HG03097 (cell line): Measurements from ENCODE around the gene TMEM114.

Source experiments
- ATAC-seq: cut with Tn5 transposase; IDR thresholded peaks from one replicate; pipeline ENCODE4 v1.9.1; 2021; ENCODE audit not compliant: unreplicated experiment, low FRiP score

TMEM114 gene

DNA sequence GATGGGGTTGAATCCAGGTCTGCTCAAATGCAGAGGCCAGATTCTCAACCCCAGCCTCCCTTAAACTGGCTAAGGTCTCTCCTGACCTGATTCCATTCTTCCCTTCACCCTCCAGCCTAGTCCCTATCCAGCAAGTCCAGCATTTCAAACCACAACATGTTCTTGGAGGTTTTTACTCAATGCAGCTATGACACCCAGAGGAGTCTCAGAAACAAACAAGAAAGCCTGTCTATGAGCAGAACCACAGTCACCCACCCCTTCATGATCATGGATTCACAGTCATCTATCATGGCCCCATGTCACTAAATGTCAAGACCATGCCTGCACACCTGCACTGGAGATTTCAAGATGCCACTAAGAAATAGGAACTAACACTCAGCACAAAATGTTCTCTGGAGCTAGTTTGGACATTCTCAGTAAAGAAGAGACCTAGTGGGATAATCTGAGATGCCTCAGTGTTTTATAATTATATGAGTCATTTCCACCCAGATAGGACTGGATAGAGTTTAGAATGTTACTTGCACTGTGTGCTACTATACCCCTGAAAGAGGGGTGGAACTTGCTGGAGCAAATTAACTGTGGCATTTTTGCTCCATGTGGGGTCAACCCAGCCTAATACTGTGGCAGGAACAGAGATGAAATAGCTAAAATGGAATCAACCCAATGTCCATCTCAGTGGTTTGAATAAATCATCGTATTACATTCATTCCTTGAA lies 21.7 kb upstream of the TMEM114 start:
- no peak for ATAC-seq

DNA sequence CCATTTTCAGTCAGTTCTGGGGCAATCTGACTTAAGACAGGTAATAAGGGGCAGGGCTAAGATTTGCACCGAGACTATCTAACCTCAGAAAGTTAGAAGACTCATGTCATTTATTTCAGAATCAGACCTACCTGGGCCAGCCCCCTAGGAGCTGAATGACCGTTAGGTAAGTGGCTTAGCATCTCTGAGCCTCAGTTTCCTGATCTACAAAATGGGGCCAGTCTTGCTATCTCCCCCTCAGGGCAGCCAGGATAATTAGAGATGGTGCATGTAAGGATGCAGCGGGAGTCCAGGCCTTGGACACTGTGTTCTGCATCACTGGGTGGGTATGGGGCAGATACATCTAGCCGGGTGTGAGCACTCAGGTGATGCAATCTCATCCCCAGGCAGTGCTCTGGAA lies 20.8 kb upstream of the TMEM114 start:
- no peak for ATAC-seq

DNA sequence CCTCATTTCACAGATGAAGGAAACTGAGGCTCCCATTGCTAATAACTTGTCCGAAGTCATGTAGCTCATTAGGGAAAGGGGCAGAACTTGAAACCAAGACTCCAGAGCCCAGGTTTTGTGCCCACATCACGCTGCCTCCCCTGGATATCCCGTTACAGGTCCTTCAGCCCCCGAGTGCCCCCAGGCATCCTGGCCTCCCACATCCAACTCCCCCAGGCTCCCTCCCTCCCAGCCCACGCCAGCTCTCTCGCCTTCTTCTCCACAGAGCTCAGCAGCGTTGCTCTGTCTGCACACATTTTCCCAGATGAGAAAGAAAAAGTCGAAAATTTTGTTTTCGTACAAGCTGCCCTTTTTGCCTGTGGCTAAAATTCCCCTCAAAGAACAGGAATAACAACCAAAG lies 16.9 kb upstream of the TMEM114 start:
- no peak for ATAC-seq

DNA sequence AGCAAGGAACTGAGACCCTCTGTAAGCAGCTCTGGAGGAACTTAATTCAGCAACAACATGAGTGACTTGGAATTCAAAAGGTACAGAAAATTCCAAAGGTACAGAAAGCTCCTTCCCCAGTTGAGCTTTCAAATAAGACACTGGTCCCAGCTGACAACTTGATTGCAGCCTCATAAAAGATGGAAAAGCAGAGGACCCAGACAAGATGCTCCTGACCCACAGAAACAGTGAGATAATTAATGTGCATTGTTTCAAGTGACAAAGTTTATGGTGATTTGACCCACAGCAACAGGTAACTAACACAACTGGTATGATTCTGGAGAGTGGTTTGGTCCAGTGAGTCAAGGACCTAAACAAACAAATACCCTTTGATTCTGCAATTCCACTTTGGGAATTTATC lies 15.2 kb upstream of the TMEM114 start:
- no peak for ATAC-seq

DNA sequence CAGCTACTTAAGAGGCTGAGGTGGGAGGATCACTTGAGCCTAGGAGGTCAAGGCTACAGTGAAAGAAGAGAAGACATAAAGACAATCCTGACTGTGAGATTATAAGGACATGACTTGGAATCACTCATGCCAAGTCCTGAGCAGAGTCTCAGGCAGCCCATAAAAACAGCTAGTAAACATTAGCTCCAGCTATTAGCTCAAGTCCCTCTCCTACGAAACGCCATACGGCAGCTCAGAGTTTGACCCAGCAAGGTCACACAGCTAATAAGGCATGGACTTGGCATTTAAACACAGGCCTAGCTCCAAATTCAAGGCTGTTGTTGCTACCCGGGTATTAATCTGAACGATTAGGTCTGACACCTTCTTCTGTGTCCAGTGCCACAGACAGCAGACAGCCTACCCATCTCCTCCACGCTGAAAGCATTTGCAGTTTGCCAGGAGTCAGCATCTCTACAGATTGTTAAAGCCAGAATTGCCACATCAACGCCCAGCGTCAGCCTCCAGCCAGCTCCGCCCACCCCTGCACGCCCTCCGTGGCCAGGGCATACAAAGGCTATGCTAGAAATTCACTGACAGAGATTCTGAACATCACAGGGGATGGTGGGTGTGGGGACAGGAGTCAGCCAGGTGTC lies 9.9 kb upstream of the TMEM114 start:
- ATAC-seq = no peak

DNA sequence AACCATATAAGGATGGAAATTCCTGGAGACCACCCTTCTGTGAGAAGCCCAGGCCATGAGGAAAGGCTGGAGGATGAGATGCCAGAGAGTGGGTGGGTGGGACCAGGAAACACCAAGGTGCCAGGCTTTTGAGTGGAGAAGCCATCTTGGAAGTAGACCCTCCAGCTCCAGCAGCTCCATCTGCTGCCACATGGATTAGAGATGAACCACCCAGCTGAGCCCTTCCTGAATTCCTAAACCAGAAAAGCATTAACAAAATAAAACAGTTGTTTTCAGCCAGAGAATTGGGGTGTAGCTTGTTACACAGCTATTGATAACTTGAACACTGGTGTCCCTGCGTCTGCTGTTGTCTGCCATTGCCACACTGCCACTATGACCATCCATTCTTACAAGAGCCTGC lies 6.3 kb upstream of the TMEM114 start:
- no peak for ATAC-seq

DNA sequence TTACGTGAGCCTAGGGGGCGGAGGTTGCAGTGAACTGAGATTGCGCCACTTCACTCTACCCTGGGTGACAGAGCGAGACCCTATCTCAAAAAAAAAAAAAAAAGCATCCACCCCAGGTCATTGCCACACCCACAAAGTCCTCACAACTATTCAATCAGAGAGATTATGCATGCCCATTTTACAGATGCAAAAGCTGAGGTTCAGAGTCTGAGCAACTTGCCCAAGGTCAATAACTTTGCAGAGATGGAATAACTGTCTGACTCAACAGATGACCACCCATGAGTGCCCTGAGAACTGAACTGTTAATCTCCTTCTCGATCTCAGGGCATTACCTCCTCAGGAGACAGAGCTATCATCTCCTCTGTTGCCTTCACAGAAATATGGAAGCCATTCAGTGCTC lies 5.5 kb upstream of the TMEM114 start:
- no peak for ATAC-seq

DNA sequence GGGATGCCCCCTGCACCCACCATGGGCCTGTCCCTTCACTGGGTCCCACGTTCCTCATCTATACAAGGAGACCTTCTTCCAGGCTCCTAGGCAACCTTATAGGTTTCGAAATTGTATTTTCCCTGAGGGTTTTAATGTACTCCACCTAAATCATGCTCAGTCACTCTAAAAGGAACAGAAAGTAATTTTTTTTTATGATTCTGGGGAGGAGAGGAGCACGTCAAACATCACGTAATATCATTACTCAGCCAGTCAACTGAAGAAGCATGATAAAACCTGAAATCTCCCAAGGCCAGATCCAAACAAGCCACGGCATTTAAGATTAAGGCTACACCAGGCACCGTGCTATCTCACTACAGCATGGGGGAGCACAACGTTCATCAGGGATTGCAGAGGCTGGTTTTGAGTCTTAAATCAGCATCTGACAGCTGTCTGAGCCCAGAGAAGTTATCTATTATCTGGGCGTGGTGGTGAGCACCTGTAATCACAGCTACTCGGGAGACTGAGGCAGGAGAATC lies 3.9 kb upstream of the TMEM114 start:
- no peak for ATAC-seq

DNA sequence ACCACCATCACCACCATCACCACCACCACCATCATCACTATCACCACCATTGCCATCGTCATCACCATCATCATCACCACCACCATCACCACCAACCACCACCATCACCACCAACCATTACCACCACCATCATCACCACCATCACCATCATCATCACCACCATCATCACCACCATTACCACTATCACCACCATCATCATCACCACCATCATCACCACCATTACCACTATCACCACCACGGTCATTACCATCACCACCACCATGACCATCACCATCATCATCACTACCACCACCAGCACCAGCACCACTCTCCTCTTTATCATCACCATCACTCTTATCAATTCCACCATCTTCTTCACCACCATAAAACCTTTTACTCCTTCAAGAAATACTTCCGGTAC lies 1.1 kb upstream of the TMEM114 start:
- ATAC-seq = no peak

DNA sequence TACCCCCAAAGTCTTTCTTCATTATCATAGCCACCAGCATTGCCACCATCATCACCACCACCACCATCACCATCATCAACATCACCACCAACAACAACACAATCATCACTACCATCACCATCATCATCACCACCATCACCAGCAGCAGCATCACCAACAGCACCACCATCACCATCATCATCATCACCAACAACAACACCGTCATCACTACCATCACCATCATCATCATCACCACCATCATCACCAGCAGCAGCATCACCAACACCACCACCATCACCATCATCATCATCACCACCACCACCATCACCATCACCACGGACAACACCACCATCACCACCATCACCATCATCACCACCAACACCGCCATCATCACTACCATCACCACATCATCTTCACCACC lies 500 bp upstream of the TMEM114 start:
- ATAC-seq = no peak

DNA sequence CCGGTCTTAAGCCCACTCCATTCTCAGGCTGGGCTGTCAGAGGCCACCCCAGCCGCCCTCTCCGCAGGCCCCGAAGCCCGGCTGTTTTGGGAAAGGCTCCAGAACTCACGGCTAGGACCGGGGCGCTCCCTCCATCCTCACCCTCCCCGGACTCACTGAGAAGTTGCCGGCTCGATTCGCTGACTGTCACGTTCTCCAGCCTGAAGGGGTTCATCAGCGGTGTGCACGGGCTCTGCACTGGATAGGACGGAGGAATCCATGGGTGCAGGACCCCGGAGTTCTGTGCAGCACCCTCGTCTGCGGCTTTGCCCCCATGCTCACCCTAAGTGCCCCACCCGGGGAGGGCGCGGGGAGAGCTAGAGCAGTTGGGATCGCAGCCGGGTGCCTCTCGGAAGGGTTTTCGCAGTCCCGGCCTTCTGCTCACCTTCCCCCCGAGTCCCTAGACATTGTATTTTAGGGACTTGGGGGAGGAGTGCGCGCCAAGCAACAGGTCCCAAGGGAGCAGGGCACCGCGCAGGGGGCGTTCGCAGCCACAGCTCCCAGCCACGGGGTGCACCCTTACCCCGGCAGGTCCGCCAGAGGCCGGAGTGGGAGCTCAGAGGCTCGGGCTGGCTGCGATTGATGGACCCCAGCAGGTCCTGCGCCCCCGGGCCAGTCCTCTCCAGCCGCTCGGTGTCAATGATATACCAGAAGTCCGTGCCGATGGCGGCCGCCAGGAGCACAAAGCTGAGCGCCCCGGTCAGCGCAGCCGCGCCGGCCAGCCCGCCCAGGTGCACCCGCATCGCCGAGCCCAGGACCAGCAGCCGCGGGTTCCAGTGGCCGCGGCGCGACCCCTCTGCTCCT lies 1.0 kb downstream of the TMEM114 start:
- ATAC-seq = no peak

DNA sequence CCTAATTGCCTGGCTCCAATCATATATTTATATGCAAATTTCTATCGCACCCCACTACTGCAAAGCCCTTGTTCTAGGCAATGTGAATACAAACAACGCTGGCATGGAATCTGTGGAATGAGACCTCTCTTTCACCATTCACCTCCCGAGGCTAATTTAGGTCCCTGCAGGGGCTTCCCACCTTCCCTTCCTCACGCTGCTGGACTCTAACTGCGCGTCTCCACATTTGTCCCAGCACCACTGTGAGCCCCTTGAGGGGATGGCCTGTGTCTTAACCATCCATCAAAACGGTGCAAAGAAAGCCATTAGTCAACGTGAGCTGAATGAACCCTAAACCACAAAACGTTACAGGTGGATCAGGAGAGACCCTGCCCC lies 1.6 kb downstream of the TMEM114 start:
- ATAC-seq = no peak

DNA sequence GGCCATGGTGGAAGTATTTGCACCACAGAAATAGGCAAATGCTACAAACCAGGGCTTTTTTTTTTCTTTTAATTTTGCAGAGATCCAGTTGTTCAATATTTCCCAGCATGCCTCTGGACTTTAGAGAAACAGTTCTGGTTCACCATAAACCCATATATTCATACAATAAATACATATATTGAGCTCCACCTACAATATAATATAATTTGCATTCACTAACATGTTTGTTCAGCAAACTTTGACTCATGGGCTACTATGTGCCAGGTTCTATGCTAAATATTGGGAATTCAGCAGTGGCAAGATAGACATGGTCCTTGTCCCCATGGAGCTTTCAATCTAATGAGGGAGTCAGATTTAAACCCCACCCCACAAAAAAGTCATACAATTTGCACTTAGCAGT lies 3.2 kb downstream of the TMEM114 start:
- no peak for ATAC-seq

DNA sequence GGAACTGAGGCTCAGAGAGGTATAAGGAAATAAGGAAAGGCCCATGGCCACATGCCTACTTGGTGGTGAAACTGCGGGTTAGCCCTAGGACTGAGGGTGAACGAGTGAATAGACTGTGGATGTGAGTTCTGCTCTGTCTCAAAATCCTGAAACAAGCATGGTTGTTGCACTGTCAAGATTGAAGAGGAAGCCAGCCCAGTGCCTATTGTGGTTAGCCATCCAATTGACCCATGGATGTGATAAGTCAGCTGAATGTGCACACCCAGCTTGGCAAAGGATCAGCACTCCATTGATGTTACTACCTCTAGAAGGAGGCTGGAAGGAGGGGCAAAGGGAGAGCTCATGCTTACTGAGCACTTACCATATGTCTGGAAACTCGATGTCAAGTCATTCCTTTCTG lies 4.5 kb downstream of the TMEM114 start:
- ATAC-seq = no peak

DNA sequence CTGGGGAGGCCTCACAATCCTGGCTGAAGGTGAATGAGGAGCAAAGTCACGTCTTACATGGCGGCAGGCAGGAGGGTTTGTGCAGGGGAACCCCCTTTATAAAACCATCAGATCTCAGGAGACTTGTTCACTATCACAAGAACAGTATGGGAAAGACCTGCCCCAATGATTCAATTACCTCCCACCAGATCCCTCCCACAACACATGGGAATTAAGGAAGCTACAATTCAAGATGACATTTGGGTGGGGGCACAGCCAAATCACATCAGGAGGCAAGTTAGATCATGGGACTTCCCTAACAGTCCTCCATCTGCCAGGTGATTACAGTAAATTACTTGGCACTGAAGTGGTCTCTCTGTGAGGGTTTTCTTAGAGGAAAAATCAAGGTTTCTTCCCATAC lies 5.3 kb downstream of the TMEM114 start:
- no peak for ATAC-seq

DNA sequence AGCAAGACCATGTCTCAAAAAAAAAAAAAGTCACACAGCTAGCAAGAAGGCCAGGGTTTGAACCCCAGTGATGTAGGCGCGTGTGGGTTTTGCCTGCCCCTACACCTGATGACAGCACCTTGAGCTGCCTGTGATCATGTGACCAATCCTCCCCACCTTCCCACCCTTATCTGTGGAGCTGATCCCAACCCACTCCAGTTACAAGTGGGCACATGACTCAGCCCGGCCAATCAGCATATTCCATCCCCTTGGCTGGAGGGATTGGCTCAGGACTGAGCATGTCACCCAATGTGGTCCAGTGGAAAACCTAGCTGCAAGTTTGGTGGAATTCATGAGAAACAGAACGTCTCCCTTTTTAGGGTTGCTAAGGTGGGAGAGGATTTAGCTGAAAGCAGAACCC lies 6.6 kb downstream of the TMEM114 start:
- no peak for ATAC-seq

DNA sequence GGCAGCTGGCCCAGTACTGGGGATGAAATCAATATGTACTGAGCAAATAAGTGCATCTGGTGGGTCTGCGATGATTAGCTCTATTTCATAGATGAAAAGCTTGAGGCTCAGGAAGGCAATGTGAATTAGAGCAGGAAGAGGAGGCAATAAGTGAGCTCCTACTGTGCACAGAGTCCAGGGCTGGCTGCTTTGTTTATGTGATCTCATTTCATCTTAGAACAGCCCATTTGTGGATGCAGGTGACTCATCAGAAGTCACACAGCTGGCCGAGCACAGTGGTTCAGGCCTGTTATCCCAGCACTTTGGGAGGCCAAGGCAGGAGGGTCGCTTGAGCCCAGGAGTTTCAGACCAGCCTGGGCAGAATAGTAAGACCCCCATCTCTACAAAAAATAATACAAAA lies 7.1 kb downstream of the TMEM114 start:
- no peak for ATAC-seq

DNA sequence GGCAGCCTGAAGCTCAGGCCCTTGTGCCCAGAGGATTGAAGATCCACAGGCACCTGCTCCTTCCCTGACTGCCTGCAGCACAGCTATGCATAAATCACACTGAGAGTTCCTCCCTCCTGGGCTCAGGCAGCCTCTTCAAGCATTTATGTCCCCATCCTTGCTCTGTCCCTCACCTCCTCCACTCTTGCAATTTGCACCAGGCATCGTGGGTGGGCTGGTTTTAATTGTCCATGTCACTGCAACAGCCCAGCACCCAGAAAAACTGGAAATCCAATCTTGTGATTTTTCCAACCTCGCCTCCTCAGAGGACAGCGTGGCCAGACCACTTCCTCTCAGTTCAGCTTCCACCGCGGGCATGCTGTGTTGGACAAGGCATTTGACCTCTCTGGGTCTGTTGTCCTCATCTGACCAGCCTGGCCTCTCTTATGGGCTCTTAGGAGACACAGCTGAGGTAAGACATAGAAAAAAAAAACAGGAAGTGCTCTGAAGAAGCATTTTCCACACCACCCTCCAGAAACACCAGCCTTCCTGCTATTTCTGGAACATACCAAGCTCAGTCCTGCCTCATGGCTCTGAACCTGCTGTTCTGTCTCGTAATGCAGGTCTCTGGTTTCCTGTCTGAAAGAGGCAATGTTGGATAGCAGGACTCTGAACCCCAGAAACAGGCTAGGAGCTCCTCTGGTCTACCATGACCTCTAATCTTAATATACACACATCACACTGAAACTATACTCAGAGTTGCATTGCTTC lies 8.3 kb downstream of the TMEM114 start:
- no peak for ATAC-seq

DNA sequence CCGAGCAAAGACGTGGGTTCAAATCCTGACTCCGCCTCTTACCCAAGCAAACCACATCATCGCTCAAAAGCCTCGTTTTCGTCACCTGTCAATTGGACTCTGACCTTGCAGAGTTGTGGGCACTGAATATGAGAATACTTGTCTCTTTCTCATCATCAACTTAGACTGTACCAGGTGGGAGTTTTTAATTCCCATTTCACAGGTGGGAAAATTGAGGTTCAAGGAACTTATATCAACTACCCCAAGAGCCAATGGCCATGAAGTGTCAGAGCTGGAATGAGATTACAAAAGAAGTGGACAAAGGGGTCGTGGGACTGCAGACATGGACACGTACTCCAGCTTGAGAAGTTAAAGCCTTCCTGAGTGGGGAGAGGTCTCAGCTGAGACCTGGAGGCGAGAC lies 10.8 kb downstream of the TMEM114 start:
- ATAC-seq = no peak

DNA sequence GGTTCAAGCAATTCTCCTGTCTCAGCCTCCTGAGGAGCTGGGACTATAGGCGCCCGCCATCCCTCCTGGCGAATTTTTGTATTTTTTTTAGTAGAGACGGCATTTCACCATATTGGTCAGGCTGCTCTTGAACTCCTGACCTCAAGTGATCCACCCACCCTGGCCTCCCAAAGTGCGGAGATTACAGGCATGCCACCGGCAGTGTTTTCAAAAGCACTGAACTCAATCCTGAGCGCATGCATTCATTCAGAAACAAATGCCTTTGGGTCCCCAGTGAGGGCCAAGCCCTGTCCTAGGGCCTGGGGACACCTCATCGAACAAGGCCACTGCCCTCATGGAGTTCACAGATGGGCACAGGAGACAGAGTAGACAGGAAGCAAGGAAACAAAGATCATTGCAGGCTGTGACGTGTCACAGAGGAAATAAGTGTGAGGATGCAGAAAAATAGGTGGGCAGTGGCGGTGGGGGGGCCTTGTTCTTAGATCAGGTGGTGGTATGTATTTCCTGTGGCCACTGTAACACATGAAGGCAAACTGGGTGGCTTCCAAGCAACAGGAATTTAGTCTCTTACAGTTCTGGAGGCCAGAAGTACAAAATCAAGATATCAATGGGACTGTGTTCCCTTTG lies 12.5 kb downstream of the TMEM114 start:
- ATAC-seq = no peak
